Peyer's patch (tissue), 4 donors: ENCODE measurements around the gene CDKL5. TPM values are rescaled to one million over a fixed set of nuclear protein-coding genes. Genes with fewer than 3 reads are reported as not detected.

ENCODE experiments used
- DNase-seq, 3 donors: peaks; one replicate each; pipeline ENCODE4 v3.0.0-alpha.2; 2017 to 2019
- H3K27ac ChIP-seq, 4 donors: fragments of 200-600 bp; sonication (generic); one replicate each; pipeline ENCODE4 v1.5.1; 2016 to 2019
- H3K27me3 ChIP-seq, 2 donors: fragments of 200-600 bp; sonication (generic); one replicate each; pipeline ENCODE4 v1.5.1; 2019
- H3K36me3 ChIP-seq, 3 donors: fragments of 200-600 bp; sonication (generic); one replicate each; pipeline ENCODE4 v1.5.1; 2016 to 2019
- H3K4me1 ChIP-seq, 4 donors: fragments of 200-600 bp; sonication (generic); one replicate each; pipeline ENCODE4 v1.5.1; 2016 to 2019
- H3K4me3 ChIP-seq, 4 donors: fragments of 200-600 bp; sonication (generic); 1 replicate in 3 of 4; 2 replicates in 1 of 4; pipeline ENCODE4 v1.5.1; 2016 to 2019; ENCODE audit warnings: mild to moderate bottlenecking in 1 of 4
- H3K9me3 ChIP-seq, 4 donors: fragments of 200-600 bp; sonication (generic); one replicate each; pipeline ENCODE4 v1.5.1; 2016 to 2019; ENCODE audit warnings: mild to moderate bottlenecking in 1 of 4
- POLR2A ChIP-seq, 2 donors: fragments of 450-650 bp; IDR thresholded peaks; one replicate each; pipeline ENCODE4 v1.5.1; 2017; ENCODE audit warnings: antibody characterized with exemption in 2 of 2, mild to moderate bottlenecking in 2 of 2, moderate library complexity in 2 of 2
- total RNA-seq, 4 donors: library from RNA; depleted of rRNA; stranded (reverse); fragments of >200 nt; gene quantifications; one replicate each; pipeline ENCODE4 v1.1.0, GENCODE V29; 2016
- TF ChIP-seq, protein P1 (sequence below), 6 experiments: fragments of 450-650 bp in 4 of 6; fragments of 200-600 bp in 2 of 6; sonication (generic) in 1 of 6; IDR thresholded peaks; one replicate each; pipeline ENCODE4 v1.5.1; 2017 to 2019; ENCODE audit warnings: antibody characterized with exemption in 6 of 6, mild to moderate bottlenecking in 3 of 6, moderate library complexity in 1 of 6

Gene CDKL5
- total RNA-seq, 4 donors from 2014 or later: 1.4 to 3.3 (median 2.5) TPM

DNA sequence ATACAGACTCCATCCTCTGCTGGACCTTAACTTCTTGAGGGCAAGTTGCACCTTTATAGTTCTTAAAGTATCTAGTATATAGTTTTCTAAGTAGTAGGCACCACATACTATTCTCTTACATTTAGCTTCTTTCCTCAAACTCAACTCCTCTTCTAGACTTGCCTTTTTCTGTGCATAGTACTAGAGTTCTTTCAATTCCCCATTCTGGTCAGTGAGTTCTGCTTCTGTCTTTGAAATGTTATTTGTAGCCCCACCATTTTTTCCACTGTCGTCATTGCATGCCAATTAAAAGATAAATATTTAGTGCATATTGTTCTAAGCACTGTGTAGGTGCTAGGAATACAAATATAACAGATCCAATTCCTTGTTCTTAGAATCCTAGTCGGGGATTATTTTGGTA, 31.6 kb downstream of the CDKL5 start:
- Histone ChIP-seq H3K27me3 (no peaks in the 10 kb centered on the region), H3K27ac (no peak overlapping the region), H3K4me3 (no peak overlapping the region), H3K4me1 (no peaks in the 10 kb centered on the region), H3K9me3 (no peaks in the 10 kb centered on the region), H3K36me3 (no peaks in the 10 kb centered on the region)
- TF ChIP-seq, protein P1, sequence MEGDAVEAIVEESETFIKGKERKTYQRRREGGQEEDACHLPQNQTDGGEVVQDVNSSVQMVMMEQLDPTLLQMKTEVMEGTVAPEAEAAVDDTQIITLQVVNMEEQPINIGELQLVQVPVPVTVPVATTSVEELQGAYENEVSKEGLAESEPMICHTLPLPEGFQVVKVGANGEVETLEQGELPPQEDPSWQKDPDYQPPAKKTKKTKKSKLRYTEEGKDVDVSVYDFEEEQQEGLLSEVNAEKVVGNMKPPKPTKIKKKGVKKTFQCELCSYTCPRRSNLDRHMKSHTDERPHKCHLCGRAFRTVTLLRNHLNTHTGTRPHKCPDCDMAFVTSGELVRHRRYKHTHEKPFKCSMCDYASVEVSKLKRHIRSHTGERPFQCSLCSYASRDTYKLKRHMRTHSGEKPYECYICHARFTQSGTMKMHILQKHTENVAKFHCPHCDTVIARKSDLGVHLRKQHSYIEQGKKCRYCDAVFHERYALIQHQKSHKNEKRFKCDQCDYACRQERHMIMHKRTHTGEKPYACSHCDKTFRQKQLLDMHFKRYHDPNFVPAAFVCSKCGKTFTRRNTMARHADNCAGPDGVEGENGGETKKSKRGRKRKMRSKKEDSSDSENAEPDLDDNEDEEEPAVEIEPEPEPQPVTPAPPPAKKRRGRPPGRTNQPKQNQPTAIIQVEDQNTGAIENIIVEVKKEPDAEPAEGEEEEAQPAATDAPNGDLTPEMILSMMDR (IDR thresholded peaks at IDR 0.05): no peak
- TF ChIP-seq POLR2A (IDR thresholded peaks at IDR 0.05): no peak
- no peak for DNase-seq

DNA sequence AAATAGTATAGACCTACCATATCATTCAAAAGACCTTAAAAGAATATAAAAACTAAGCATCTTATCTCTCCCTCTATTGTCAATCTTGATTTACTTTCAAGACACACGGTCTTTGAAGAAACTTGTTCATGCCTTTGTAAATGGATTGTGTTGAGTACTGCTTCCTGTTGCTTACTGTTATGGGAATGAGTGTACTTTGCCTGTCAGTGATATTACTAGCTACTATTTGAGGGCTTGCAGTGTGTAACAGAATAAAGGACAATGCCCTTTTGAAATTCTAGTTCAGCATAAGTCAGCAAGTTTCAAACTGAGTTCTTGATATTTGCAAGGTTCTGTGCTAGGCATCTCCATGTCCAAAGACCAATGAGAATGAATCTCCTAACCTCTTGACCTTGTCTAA, 36.0 kb downstream of the CDKL5 start:
- no peaks in the 10 kb centered on the region for H3K36me3 ChIP-seq
- H3K27ac ChIP-seq: no peak overlapping the region
- no peaks in the 10 kb centered on the region for H3K4me1 ChIP-seq
- H3K4me3 ChIP-seq: no peak overlapping the region
- TF ChIP-seq POLR2A (IDR thresholded peaks at IDR 0.05): no peak
- TF ChIP-seq, protein P1 (IDR thresholded peaks at IDR 0.05): no peak
- H3K27me3 ChIP-seq: no peaks in the 10 kb centered on the region
- DNase-seq: no peak
- no peaks in the 10 kb centered on the region for H3K9me3 ChIP-seq

DNA sequence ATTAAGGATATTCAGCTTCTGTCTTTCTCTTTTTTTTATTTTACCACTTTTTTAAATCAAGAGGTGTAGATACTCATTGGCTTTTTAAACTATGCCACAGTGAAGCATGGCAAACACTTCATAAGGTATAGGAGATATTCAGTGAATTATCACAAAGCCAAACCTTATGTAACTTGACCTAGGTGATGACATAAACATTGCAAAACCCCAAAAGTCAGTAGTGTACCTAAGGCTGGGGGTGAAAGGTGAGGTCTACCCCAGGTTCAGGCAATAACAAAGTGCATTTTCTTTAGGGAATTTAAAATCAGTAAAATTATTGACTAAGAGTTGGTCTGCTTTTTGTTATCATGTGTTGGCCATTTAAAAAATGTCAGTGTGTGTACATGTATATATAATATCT, 39.1 kb downstream of the CDKL5 start:
- Histone ChIP-seq H3K27me3 (no peaks in the 10 kb centered on the region), H3K4me1 (no peaks in the 10 kb centered on the region), H3K27ac (no peak overlapping the region), H3K36me3 (no peaks in the 10 kb centered on the region), H3K9me3 (no peaks in the 10 kb centered on the region), H3K4me3 (no peak overlapping the region)
- TF ChIP-seq, protein P1 (IDR thresholded peaks at IDR 0.05): no peak
- TF ChIP-seq POLR2A (IDR thresholded peaks at IDR 0.05): no peak
- no peak for DNase-seq

DNA sequence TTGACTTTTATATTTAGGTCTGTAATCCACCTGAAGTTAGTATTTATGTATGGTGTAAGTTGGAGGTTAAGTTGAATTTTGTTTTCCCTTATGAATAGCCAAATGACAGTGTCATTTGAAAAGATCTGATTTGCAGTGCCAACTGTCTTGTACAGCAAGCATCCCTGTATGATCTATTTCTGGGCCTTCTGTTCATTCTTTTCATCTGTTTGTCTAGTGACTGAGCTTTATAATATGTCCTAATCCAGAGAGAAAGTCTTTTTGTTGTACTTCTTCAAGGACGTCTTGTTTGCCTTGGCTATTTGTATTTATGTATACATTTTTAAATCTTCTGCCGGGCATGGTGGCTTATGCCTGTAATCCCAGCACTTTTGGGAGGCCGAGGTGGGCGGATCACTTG, 39.6 kb downstream of the CDKL5 start:
- Histone ChIP-seq H3K4me1 (no peaks in the 10 kb centered on the region), H3K27ac (no peak overlapping the region), H3K27me3 (no peaks in the 10 kb centered on the region), H3K36me3 (no peaks in the 10 kb centered on the region), H3K9me3 (no peaks in the 10 kb centered on the region), H3K4me3 (no peak overlapping the region)
- no peak for DNase-seq
- TF ChIP-seq, protein P1 (IDR thresholded peaks at IDR 0.05): no peak
- TF ChIP-seq POLR2A (IDR thresholded peaks at IDR 0.05): no peak

DNA sequence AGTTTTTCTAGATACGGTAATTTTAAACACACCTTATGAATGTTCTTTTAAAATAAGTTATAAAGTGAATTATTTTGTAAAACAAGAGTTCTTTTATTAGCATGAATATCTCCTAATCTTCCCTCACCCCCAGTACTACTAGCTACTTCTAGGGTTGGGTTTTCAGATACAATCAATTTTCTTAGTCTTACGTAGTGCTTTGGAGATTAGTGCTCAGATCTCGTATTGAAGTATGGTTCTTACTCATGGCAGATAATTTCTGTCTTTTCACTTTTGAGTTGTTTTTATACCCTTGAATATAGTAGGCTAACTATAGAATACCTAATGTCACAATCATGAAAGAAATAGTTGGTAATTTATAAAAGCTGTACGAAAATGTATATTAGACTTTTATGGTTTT, 43.2 kb downstream of the CDKL5 start:
- no peak for DNase-seq
- no peak overlapping the region for H3K4me3 ChIP-seq
- H3K27me3 ChIP-seq: no peaks in the 10 kb centered on the region
- no peaks in the 10 kb centered on the region for H3K36me3 ChIP-seq
- TF ChIP-seq, protein P1 (IDR thresholded peaks at IDR 0.05): no peak
- no peak for TF ChIP-seq POLR2A (IDR thresholded peaks at IDR 0.05)
- H3K9me3 ChIP-seq: no peaks in the 10 kb centered on the region
- no peak overlapping the region for H3K27ac ChIP-seq
- no peaks in the 10 kb centered on the region for H3K4me1 ChIP-seq

DNA sequence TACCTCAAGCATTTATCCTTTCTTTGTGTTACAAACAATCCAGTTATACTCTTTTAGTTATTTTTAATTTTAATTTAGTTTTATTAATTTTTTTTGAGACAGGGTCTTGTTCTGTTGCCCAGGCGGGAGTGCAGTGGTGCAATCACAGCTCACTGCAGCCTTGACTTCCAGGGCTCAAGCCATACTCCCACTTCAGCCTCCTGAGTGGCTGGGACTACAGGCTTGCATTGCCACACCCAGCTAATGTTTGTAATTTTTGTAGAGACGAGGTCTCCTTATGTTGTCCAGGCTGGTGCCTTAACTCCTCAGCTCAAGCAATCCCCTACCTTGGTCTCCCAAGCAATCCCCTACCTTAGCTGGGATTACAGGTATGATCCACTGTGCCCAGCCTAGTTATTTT, 45.9 kb downstream of the CDKL5 start:
- H3K27me3 ChIP-seq: no peaks in the 10 kb centered on the region
- H3K27ac ChIP-seq: no peak overlapping the region
- no peaks in the 10 kb centered on the region for H3K36me3 ChIP-seq
- no peaks in the 10 kb centered on the region for H3K9me3 ChIP-seq
- no peak overlapping the region for H3K4me3 ChIP-seq
- DNase-seq: no peak
- H3K4me1 ChIP-seq: no peaks in the 10 kb centered on the region
- TF ChIP-seq, protein P1 (IDR thresholded peaks at IDR 0.05): no peak
